Stomach (tissue), 4 donors: ENCODE results near the gene CD320.

Experiments used
- EP300 ChIP-seq: sonication (generic); formaldehyde crosslinking; IDR thresholded peaks from one replicate; pipeline ENCODE4 v1.6.1; 2017; ENCODE audit warnings: antibody characterized with exemption
- POLR2A ChIP-seq, 4 donors: fragments of 450-650 bp; IDR thresholded peaks; one replicate each; pipeline ENCODE4 v1.6.1; 2016; ENCODE audit warnings: antibody characterized with exemption in 4 of 4, control low read depth in 2 of 4, mild to moderate bottlenecking in 1 of 4, moderate library complexity in 1 of 4
- POLR2AphosphoS5 ChIP-seq, 3 donors: sonication (generic); formaldehyde crosslinking; IDR thresholded peaks; one replicate each; pipeline ENCODE4 v1.6.1; 2016; ENCODE audit warnings: antibody characterized with exemption in 3 of 3
- TF ChIP-seq, protein P1 (sequence below), 7 experiments: fragments of 450-650 bp in 4 of 7; fragments of 200-600 bp in 3 of 7; sonication (generic) in 3 of 7; IDR thresholded peaks; one replicate each; pipeline ENCODE4 v1.5.1; 2016 to 2019; ENCODE audit warnings: antibody characterized with exemption in 7 of 7, control low read depth in 2 of 7, mild to moderate bottlenecking in 1 of 7

- TF ChIP-seq, protein P1, sequence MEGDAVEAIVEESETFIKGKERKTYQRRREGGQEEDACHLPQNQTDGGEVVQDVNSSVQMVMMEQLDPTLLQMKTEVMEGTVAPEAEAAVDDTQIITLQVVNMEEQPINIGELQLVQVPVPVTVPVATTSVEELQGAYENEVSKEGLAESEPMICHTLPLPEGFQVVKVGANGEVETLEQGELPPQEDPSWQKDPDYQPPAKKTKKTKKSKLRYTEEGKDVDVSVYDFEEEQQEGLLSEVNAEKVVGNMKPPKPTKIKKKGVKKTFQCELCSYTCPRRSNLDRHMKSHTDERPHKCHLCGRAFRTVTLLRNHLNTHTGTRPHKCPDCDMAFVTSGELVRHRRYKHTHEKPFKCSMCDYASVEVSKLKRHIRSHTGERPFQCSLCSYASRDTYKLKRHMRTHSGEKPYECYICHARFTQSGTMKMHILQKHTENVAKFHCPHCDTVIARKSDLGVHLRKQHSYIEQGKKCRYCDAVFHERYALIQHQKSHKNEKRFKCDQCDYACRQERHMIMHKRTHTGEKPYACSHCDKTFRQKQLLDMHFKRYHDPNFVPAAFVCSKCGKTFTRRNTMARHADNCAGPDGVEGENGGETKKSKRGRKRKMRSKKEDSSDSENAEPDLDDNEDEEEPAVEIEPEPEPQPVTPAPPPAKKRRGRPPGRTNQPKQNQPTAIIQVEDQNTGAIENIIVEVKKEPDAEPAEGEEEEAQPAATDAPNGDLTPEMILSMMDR (IDR thresholded peaks at IDR 0.05): peak in 2 of 7 experiments; percentile 33 to 40
- TF ChIP-seq POLR2A (IDR thresholded peaks at IDR 0.05) (peak in 2 of 4 donors; percentile 81 to 87), EP300 (no peak), POLR2AphosphoS5 (IDR thresholded peaks at IDR 0.05) (peak; percentile 96 to 99 (median 98))
Measured at GRCh38 chr19:8321067-8321985, 13.2 kb upstream of the CD320 start, which contains the start of the genes NDUFA7 and RPS28.
